Measurements from ENCODE around the gene ROBO1.

GRCh38 chr3:79111375-79112052, 656.3 kb downstream of the ROBO1 start:
- TF ChIP-seq, protein P1, sequence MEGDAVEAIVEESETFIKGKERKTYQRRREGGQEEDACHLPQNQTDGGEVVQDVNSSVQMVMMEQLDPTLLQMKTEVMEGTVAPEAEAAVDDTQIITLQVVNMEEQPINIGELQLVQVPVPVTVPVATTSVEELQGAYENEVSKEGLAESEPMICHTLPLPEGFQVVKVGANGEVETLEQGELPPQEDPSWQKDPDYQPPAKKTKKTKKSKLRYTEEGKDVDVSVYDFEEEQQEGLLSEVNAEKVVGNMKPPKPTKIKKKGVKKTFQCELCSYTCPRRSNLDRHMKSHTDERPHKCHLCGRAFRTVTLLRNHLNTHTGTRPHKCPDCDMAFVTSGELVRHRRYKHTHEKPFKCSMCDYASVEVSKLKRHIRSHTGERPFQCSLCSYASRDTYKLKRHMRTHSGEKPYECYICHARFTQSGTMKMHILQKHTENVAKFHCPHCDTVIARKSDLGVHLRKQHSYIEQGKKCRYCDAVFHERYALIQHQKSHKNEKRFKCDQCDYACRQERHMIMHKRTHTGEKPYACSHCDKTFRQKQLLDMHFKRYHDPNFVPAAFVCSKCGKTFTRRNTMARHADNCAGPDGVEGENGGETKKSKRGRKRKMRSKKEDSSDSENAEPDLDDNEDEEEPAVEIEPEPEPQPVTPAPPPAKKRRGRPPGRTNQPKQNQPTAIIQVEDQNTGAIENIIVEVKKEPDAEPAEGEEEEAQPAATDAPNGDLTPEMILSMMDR (IDR thresholded peaks at IDR 0.05), result no peak
- TF ChIP-seq ZFX (IDR thresholded peaks at IDR 0.05; ENCODE audit: borderline replicate concordance), result no peak
